Measurements from ENCODE around the gene OGFOD3. TPM values are rescaled to one million over a fixed set of nuclear protein-coding genes. Genes with fewer than 3 reads are reported as not detected.

The OGFOD3 gene
- total and polyA plus RNA-seq, 9 of the 15 experiments (the other 6 are each of a cell fraction or from before 2014, with no cell fraction given) = 0.69 to 44.7 (median 18.9) TPM

- no peak for TF ChIP-seq ZNF318 (IDR thresholded peaks at IDR 0.05; ENCODE audit: borderline replicate concordance in 1 of 2, low read depth in 1 of 2)
- TF ChIP-seq, protein P1, sequence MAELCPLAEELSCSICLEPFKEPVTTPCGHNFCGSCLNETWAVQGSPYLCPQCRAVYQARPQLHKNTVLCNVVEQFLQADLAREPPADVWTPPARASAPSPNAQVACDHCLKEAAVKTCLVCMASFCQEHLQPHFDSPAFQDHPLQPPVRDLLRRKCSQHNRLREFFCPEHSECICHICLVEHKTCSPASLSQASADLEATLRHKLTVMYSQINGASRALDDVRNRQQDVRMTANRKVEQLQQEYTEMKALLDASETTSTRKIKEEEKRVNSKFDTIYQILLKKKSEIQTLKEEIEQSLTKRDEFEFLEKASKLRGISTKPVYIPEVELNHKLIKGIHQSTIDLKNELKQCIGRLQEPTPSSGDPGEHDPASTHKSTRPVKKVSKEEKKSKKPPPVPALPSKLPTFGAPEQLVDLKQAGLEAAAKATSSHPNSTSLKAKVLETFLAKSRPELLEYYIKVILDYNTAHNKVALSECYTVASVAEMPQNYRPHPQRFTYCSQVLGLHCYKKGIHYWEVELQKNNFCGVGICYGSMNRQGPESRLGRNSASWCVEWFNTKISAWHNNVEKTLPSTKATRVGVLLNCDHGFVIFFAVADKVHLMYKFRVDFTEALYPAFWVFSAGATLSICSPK (IDR thresholded peaks at IDR 0.05; ENCODE audit: borderline replicate concordance) = no peak
- TF ChIP-seq, protein P2, sequence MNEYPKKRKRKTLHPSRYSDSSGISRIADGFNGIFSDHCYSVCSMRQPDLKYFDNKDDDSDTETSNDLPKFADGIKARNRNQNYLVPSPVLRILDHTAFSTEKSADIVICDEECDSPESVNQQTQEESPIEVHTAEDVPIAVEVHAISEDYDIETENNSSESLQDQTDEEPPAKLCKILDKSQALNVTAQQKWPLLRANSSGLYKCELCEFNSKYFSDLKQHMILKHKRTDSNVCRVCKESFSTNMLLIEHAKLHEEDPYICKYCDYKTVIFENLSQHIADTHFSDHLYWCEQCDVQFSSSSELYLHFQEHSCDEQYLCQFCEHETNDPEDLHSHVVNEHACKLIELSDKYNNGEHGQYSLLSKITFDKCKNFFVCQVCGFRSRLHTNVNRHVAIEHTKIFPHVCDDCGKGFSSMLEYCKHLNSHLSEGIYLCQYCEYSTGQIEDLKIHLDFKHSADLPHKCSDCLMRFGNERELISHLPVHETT (CRISPR knock-in tag; conservative IDR thresholded peaks at IDR 0.05 in 1 of 2, IDR thresholded peaks at IDR 0.05 in 1 of 2) = no peak
- TF ChIP-seq, protein P3, sequence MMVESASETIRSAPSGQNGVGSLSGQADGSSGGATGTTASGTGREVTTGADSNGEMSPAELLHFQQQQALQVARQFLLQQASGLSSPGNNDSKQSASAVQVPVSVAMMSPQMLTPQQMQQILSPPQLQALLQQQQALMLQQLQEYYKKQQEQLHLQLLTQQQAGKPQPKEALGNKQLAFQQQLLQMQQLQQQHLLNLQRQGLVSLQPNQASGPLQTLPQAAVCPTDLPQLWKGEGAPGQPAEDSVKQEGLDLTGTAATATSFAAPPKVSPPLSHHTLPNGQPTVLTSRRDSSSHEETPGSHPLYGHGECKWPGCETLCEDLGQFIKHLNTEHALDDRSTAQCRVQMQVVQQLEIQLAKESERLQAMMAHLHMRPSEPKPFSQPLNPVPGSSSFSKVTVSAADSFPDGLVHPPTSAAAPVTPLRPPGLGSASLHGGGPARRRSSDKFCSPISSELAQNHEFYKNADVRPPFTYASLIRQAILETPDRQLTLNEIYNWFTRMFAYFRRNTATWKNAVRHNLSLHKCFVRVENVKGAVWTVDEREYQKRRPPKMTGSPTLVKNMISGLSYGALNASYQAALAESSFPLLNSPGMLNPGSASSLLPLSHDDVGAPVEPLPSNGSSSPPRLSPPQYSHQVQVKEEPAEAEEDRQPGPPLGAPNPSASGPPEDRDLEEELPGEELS (CRISPR knock-in tag; IDR thresholded peaks at IDR 0.05; ENCODE audit: borderline replicate concordance) = 0 out of 2 replicates have a peak, but pooled peaks have one; percentile 20
- TF ChIP-seq ARID2 (IDR thresholded peaks at IDR 0.05) = no peak
- no peak for TF ChIP-seq TEAD4 (IDR thresholded peaks at IDR 0.05; ENCODE audit: low read length)
- TF ChIP-seq TEAD4 (CRISPR knock-in tag; IDR thresholded peaks at IDR 0.05; ENCODE audit: borderline replicate concordance) = no peak
- TF ChIP-seq MIER1 (IDR thresholded peaks at IDR 0.05; ENCODE audit: low read depth) = no peak
Observed at GRCh38 chr17:82344175-82344907, 74.0 kb downstream of the OGFOD3 start (continued).
